ENCODE measurements around the gene ADCY2.

DNA sequence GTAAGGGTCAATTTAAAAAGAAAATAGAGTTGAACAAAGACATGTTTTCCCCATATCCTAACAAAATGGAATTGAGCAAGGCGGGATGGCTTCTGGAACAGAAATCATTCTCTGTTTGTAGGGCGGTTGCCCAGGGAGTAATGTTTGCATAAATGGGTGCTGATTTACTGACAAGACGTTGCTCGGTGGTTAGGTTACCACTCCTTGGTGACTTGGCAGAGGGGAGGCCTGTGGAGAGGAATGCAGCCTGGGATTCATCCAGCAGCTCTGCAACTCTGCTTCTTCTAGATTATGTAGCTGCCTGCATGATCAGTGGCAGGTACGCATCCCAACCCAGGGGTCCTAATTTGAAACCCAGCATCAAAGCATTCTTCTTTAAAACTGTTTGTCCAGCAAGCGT, 254.8 kb downstream of the ADCY2 start:
- TF ChIP-seq POLR2A (IDR thresholded peaks at IDR 0.05; ENCODE audit: low read length) (no peak), GATA1 (IDR thresholded peaks at IDR 0.05; ENCODE audit: low read depth, low read length) (no peak)
